ENCODE measurements around the gene LONRF3.
A peak's percentile ranks its signal among the peaks of the same experiment; 100 is the strongest.

The LONRF3 gene

DNA sequence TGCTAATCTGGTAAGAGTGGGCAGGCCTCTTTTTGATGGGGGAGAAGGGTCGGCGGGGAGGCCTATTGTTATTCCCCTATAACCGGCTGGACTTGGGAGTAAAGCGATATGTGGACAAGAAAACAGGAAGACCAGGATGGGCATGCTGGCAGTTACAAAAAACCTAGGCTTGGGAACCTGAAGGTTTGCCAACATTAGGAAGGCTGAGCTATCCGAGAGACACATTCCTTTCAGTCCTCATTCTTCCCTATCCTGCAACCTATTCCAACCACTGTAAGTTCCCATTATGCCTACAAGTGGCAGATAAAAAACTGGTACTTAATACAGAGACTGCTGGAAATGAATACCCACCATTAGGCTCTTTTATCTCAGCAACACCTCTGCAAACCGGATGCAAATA, 66.0 kb downstream of the LONRF3 start:
- no peak for DNase-seq

DNA sequence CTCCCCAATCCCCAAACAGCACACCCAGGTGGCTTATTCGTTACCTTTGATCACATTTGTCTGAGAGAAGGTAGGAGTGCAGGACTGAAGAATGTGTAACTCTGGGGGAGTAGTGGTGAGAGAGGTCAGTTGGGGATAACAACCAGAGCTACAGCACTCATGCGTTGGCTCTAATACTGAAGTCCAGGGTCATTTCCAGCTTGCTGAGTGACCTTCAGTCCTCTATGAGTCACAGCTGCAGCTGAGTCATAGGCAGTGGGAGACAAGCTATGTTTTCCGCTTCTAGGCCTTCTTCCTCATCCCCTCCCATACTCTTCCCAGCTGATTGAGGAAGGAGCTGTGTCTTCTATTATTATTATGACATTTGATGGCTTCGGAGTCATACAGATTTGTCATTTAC, 66.8 kb downstream of the LONRF3 start:
- DNase-seq: no peak

DNA sequence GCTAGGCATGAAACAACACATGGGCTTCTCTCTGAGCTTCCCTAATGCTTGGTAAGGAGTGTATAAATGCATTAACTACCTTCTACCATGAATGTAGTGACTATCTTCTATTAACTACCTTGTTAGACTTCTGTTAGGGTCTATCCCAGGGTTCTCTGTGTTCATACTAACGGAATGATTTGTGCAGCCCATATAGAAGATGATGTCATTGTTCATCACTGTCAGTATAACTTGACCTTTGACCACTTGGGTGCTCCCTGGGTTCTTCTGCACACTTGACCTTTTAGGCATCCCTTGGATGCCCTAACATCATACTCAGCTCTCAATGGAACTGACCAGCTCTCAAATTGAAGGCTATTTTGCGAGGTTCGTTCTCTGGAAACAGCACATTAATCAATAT, 67.6 kb downstream of the LONRF3 start:
- DNase-seq: no peak

DNA sequence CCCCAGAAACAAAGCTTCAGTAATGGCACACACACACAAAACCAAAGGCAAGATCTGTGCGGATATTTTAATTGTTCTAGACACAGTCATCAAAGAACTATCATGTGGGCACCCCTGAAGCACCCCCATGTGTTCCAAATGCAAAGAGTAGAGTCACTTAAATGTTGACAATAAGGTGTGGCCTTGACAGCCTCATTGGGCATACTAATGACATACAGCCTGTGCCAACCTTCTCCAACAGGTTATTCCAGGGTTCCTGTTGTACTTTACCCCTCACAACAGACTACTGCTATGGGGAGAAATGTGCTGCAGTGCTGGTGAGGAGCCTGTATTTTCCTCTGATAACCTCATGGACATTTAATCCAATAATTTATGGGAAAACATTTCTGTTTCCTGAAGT, 68.6 kb downstream of the LONRF3 start:
- no peak for DNase-seq

DNA sequence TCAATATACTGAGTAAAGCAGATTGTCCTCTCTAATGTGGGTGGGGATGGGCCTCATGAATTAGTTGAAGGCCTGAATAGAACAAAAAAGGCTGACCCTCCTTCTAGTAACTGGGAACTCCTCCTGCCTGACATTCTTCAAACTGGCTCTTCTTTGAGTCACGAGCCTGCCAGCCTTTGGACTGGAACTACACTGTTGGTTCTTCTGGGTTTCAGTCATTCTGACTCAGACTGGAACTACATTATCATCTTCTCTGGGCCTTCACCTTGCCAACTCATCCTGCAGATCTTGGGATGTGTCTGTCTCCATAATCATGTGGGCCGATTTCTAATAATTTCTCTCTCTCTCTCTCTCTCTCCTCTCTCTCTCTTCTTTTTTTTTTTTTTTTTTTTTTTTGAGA, 71.5 kb downstream of the LONRF3 start:
- DNase-seq: no peak

DNA sequence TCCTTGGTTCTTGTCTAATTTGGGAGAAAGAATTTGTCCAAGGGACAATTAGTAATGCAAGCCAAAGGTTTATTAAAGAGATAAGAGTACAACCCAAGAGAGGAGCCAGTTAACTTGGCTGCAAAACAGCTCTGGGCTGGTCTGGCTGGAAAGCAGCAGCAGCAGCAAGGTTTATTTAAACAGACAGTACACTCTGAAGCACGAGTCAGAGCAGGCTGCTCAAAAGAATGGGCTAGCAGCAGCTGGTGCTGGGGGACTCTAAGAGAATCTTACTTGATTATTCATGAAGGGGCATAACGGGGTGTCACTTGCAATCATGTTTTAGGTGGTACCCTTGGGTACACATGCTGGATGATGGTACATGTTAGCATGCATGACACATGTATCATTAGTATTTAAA, 81.3 kb downstream of the LONRF3 start:
- no peak for DNase-seq

DNA sequence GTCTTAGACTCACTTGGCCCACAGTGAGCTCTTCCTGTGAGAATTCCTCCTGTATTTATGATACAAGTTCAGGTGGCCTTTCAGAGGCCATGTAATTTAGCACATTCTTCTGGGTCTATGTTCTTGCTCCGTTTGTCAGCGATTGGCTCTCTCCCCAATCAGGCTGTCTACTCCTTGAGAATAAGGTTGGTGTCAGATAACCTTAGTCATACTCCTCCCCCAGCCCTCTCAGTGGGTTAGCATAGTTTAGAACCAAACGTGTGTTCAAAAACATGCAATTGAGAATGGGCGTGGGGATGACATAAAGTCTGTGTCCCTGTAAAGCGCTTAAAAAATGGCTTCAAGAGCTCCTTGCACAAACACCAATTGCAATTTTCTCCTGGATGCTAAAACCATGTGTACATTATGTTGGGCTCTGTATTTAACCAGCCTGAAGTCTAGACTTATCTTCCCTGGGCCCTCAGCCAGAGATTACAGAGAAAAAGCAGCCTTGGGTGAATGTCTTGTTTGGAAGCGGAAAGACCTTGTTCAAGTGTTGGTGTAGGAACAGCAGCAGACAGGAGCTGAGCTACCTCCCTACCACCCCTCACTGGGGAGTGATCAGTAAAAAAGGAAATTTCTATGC, 88.4 kb downstream of the LONRF3 start:
- DNase-seq: no peak

DNA sequence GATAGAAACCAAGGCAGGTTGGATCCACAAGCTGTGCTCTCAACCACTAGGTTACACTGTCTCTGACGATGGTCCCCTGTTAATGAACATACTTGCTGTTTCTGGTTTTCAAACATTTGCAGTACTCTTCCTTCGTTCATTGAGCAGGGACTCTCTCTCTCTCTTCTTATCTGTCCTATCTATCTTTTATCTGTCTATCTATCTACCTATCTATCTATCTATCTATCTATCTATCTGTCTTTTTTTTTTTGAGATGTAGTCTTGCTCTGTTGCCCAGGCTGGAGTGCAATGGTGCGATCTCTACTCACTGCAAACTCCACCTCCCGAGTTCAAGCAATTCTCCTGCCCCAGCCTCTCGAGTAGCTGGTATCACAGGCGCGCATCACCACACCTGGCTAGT, 89.0 kb downstream of the LONRF3 start:
- DNase-seq: no peak

DNA sequence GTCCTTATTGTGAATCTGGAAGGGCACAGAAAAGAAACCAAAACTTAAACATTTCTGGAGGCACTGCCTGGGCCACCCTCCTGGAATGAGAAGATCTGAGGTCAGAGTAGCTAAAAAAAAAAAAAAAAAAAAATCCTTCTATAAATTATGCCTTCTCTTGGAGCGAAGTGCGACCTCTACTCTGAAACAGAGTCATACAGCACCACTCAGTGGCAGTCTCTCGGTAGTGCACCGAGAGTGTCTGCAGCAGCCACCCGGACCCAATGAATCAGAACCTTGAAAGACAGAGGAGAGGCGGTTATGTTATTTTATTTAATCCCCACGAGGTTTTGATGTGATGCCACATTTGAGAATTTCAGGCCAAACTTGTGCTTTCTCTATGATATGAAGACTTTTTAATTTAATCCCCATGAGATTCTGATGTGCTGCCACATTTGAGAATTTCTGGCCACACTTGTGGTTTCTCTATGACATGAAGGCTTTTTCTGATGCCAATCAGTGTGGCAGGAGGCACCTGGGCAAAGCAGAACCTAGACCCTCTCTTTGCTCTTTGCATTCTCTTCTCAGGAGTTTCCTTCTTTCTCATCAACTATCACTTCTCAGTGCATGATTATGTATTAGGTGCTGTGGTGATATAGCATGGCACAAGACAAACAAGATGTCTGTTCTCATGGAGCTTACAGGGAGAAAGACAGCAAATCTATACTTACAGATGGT, 92.8 kb downstream of the LONRF3 start:
- DNase-seq: peak; percentile 2
